GM23338 (cell line): ENCODE measurements around the gene RELL2. TPM values are rescaled to one million over a fixed set of nuclear protein-coding genes. Genes with fewer than 3 reads are reported as not detected.

ENCODE experiments used
- CREB1 ChIP-seq: fragments of 250-450 bp; sonication (Bioruptor Pico); IDR thresholded peaks from 2 replicates; pipeline ENCODE4 v1.5.0; 2020; ENCODE audit warnings: low read depth, mild to moderate bottlenecking, moderate library complexity
- CTCF ChIP-seq, 2 experiments: fragments of 200-600 bp in 1 of 2; sonication (generic) in 1 of 2; conservative IDR thresholded peaks; 2 replicates each; pipeline versions ENCODE4 v1.5.1 to v1.6.1; 2016 to 2017; ENCODE audit warnings: antibody characterized with exemption in 2 of 2, low read depth in 2 of 2, mild to moderate bottlenecking in 2 of 2, moderate library complexity in 1 of 2
- EZH2 ChIP-seq: fragments of 200-600 bp; sonication (generic); IDR thresholded peaks from one replicate; pipeline ENCODE4 v1.8.0; 2017; ENCODE audit warnings: antibody characterized with exemption, mild to moderate bottlenecking, low read depth; ENCODE audit not compliant: unreplicated experiment
- JUNB ChIP-seq: IDR thresholded peaks from one replicate; pipeline ENCODE4 v1.6.1; 2016; ENCODE audit warnings: antibody characterized with exemption; ENCODE audit not compliant: unreplicated experiment
- STAT1 ChIP-seq: IDR thresholded peaks from one replicate; pipeline ENCODE4 v1.6.1; 2016; ENCODE audit warnings: antibody characterized with exemption; ENCODE audit not compliant: unreplicated experiment
- ZNF114 ChIP-seq: fragments of 250-450 bp; sonication (Bioruptor Pico); IDR thresholded peaks from 2 replicates; pipeline ENCODE4 v1.5.0; 2020; ENCODE audit warnings: mild to moderate bottlenecking, moderate library complexity
- ZNF331 ChIP-seq: fragments of 250-450 bp; sonication (Bioruptor Pico); IDR thresholded peaks from 2 replicates; pipeline ENCODE4 v1.5.0; 2020; ENCODE audit warnings: low read depth, mild to moderate bottlenecking, moderate library complexity
- polyA plus RNA-seq: library from polyadenylated mRNA; unstranded; fragments of >200 nt; fragmentation: Nextera tagmentation; extraction: Ambion mirVana; gene quantifications from 2 replicates; pipeline ENCODE4 v1.2.1, GENCODE V29; 2016
- total RNA-seq: library from RNA; depleted of rRNA; stranded (reverse); fragments of >200 nt; shearing (Covaris generic); gene quantifications from 2 replicates; pipeline ENCODE4 v1.2.3, GENCODE V29; 2014
- TF ChIP-seq, protein P1 (sequence below): fragments of 250-450 bp; sonication (Bioruptor Pico); IDR thresholded peaks from 2 replicates; pipeline ENCODE4 v1.5.0; 2020; ENCODE audit warnings: mild to moderate bottlenecking, moderate library complexity
- TF ChIP-seq, protein P2 (sequence below): IDR thresholded peaks from one replicate; pipeline ENCODE4 v1.6.1; 2018; ENCODE audit warnings: antibody characterized with exemption; ENCODE audit not compliant: unreplicated experiment

Gene RELL2
- total and polyA plus RNA-seq, 2 experiments from 2014 or later, result 20.4 to 30.6 TPM

DNA sequence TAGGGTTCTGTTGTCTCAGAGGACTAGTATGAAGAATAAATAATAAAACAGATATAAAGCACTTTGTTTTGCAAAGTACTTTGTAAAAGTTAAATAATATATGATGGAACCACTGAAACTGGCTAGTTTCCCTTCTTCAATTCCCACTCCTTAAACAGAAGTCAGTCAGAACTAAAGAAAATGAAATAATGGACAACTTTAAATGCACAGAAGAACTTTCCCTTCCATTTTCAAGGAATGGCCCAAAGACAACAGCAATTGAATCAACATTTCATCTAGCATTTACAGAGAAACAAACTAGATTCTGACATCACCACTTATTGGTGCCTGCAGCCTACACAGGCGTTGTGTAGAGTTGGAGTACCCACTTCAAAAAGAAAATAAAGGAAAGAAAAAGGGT, 34.2 kb upstream of the RELL2 start (continued):
- TF ChIP-seq, protein P1, sequence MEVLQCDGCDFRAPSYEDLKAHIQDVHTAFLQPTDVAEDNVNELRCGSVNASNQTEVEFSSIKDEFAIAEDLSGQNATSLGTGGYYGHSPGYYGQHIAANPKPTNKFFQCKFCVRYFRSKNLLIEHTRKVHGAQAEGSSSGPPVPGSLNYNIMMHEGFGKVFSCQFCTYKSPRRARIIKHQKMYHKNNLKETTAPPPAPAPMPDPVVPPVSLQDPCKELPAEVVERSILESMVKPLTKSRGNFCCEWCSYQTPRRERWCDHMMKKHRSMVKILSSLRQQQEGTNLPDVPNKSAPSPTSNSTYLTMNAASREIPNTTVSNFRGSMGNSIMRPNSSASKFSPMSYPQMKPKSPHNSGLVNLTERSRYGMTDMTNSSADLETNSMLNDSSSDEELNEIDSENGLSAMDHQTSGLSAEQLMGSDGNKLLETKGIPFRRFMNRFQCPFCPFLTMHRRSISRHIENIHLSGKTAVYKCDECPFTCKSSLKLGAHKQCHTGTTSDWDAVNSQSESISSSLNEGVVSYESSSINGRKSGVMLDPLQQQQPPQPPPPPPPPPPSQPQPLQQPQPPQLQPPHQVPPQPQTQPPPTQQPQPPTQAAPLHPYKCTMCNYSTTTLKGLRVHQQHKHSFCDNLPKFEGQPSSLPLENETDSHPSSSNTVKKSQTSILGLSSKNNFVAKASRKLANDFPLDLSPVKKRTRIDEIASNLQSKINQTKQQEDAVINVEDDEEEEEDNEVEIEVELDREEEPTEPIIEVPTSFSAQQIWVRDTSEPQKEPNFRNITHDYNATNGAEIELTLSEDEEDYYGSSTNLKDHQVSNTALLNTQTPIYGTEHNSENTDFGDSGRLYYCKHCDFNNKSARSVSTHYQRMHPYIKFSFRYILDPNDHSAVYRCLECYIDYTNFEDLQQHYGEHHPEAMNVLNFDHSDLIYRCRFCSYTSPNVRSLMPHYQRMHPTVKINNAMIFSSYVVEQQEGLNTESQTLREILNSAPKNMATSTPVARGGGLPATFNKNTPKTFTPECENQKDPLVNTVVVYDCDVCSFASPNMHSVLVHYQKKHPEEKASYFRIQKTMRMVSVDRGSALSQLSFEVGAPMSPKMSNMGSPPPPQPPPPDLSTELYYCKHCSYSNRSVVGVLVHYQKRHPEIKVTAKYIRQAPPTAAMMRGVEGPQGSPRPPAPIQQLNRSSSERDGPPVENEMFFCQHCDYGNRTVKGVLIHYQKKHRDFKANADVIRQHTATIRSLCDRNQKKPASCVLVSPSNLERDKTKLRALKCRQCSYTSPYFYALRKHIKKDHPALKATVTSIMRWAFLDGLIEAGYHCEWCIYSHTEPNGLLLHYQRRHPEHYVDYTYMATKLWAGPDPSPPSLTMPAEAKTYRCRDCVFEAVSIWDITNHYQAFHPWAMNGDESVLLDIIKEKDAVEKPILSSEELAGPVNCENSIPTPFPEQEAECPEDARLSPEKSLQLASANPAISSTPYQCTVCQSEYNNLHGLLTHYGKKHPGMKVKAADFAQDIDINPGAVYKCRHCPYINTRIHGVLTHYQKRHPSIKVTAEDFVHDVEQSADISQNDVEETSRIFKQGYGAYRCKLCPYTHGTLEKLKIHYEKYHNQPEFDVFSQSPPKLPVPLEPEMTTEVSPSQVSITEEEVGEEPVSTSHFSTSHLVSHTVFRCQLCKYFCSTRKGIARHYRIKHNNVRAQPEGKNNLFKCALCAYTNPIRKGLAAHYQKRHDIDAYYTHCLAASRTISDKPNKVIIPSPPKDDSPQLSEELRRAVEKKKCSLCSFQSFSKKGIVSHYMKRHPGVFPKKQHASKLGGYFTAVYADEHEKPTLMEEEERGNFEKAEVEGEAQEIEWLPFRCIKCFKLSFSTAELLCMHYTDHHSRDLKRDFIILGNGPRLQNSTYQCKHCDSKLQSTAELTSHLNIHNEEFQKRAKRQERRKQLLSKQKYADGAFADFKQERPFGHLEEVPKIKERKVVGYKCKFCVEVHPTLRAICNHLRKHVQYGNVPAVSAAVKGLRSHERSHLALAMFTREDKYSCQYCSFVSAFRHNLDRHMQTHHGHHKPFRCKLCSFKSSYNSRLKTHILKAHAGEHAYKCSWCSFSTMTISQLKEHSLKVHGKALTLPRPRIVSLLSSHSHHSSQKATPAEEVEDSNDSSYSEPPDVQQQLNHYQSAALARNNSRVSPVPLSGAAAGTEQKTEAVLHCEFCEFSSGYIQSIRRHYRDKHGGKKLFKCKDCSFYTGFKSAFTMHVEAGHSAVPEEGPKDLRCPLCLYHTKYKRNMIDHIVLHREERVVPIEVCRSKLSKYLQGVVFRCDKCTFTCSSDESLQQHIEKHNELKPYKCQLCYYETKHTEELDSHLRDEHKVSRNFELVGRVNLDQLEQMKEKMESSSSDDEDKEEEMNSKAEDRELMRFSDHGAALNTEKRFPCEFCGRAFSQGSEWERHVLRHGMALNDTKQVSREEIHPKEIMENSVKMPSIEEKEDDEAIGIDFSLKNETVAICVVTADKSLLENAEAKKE (CRISPR knock-in tag), result no peak
- TF ChIP-seq CTCF (conservative IDR thresholded peaks at IDR 0.05; ENCODE audit: low read depth in 2 of 2) (no peak), STAT1 (no peak), ZNF331 (no peak), ZNF114 (CRISPR knock-in tag) (no peak), CREB1 (no peak), EZH2 (no peak), JUNB (no peak)
- TF ChIP-seq, protein P2, sequence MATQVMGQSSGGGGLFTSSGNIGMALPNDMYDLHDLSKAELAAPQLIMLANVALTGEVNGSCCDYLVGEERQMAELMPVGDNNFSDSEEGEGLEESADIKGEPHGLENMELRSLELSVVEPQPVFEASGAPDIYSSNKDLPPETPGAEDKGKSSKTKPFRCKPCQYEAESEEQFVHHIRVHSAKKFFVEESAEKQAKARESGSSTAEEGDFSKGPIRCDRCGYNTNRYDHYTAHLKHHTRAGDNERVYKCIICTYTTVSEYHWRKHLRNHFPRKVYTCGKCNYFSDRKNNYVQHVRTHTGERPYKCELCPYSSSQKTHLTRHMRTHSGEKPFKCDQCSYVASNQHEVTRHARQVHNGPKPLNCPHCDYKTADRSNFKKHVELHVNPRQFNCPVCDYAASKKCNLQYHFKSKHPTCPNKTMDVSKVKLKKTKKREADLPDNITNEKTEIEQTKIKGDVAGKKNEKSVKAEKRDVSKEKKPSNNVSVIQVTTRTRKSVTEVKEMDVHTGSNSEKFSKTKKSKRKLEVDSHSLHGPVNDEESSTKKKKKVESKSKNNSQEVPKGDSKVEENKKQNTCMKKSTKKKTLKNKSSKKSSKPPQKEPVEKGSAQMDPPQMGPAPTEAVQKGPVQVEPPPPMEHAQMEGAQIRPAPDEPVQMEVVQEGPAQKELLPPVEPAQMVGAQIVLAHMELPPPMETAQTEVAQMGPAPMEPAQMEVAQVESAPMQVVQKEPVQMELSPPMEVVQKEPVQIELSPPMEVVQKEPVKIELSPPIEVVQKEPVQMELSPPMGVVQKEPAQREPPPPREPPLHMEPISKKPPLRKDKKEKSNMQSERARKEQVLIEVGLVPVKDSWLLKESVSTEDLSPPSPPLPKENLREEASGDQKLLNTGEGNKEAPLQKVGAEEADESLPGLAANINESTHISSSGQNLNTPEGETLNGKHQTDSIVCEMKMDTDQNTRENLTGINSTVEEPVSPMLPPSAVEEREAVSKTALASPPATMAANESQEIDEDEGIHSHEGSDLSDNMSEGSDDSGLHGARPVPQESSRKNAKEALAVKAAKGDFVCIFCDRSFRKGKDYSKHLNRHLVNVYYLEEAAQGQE, result no peak
